Fibroblast of the conjunctiva (primary cell): Measurements from ENCODE around the gene PIK3AP1.

ENCODE experiments used
- DNase-seq: peaks from one replicate; pipeline ENCODE4 v3.0.0-alpha.2; 2010; ENCODE audit warnings: low read depth

The PIK3AP1 gene

GRCh38 chr10:96671211-96671890 lies 49.0 kb downstream of the PIK3AP1 start:
- DNase-seq = no peak

GRCh38 chr10:96670786-96671185 lies 49.5 kb downstream of the PIK3AP1 start:
- no peak for DNase-seq

GRCh38 chr10:96667401-96667800 lies 52.9 kb downstream of the PIK3AP1 start:
- DNase-seq = no peak

- DNase-seq = no peak
Measured at GRCh38 chr10:96666741-96667140, 53.6 kb downstream of the PIK3AP1 start.

GRCh38 chr10:96665306-96665705 lies 55.0 kb downstream of the PIK3AP1 start:
- no peak for DNase-seq

GRCh38 chr10:96664563-96664962 lies 55.8 kb downstream of the PIK3AP1 start:
- DNase-seq = no peak

GRCh38 chr10:96663797-96664196 lies 56.5 kb downstream of the PIK3AP1 start:
- no peak for DNase-seq

- no peak for DNase-seq
Measured at GRCh38 chr10:96661632-96662031, 58.7 kb downstream of the PIK3AP1 start.

GRCh38 chr10:96660297-96660696 lies 60.0 kb downstream of the PIK3AP1 start:
- no peak for DNase-seq

- no peak for DNase-seq
Measured at GRCh38 chr10:96658844-96659243, 61.5 kb downstream of the PIK3AP1 start.

- no peak for DNase-seq
Measured at GRCh38 chr10:96657385-96657784, 62.9 kb downstream of the PIK3AP1 start.

GRCh38 chr10:96656839-96657238 lies 63.5 kb downstream of the PIK3AP1 start:
- no peak for DNase-seq

- no peak for DNase-seq
Measured at GRCh38 chr10:96656198-96656577, 64.1 kb downstream of the PIK3AP1 start.

- no peak for DNase-seq
Measured at GRCh38 chr10:96655461-96656197, 64.7 kb downstream of the PIK3AP1 start.

GRCh38 chr10:96651998-96652431 lies 68.3 kb downstream of the PIK3AP1 start:
- DNase-seq = no peak

GRCh38 chr10:96650958-96651357 lies 69.4 kb downstream of the PIK3AP1 start:
- DNase-seq = no peak

GRCh38 chr10:96648297-96648696 lies 72.0 kb downstream of the PIK3AP1 start:
- DNase-seq = no peak

GRCh38 chr10:96647466-96647865 lies 72.8 kb downstream of the PIK3AP1 start:
- DNase-seq = no peak

GRCh38 chr10:96646751-96647166 lies 73.6 kb downstream of the PIK3AP1 start:
- DNase-seq = no peak

GRCh38 chr10:96646301-96646700 lies 74.0 kb downstream of the PIK3AP1 start:
- no peak for DNase-seq

- DNase-seq = no peak
Measured at GRCh38 chr10:96645191-96645721, 75.1 kb downstream of the PIK3AP1 start.

GRCh38 chr10:96643920-96644319 lies 76.4 kb downstream of the PIK3AP1 start:
- DNase-seq = no peak

GRCh38 chr10:96642973-96643372 lies 77.3 kb downstream of the PIK3AP1 start:
- no peak for DNase-seq
